Ishikawa (cell line): ENCODE results near the gene SLC2A2.

ENCODE experiments used
- CEBPB ChIP-seq: IDR thresholded peaks from 2 replicates; pipeline ENCODE4 v1.6.1; 2012
- CREB1 ChIP-seq: IDR thresholded peaks from 2 replicates; pipeline ENCODE4 v1.6.1; 2012; ENCODE audit warnings: low read depth
- FOXM1 ChIP-seq: IDR thresholded peaks from 2 replicates; pipeline ENCODE4 v1.6.1; 2012; ENCODE audit warnings: low read depth, borderline replicate concordance
- NFIC ChIP-seq: IDR thresholded peaks from 2 replicates; pipeline ENCODE4 v1.6.1; 2012
- RAD21 ChIP-seq: IDR thresholded peaks from 2 replicates; pipeline ENCODE4 v1.6.1; 2012; ENCODE audit warnings: low read depth
- YY1 ChIP-seq: IDR thresholded peaks from 2 replicates; pipeline ENCODE4 v1.6.1; 2012; ENCODE audit warnings: low read depth
- ZBTB7A ChIP-seq: IDR thresholded peaks from 2 replicates; pipeline ENCODE4 v1.6.1; 2012; ENCODE audit warnings: low read depth
- TF ChIP-seq, protein P1 (sequence below): IDR thresholded peaks from 2 replicates; pipeline ENCODE4 v1.6.1; 2012; ENCODE audit warnings: low read depth, mild to moderate bottlenecking
- TF ChIP-seq, protein P2 (sequence below): IDR thresholded peaks from 2 replicates; pipeline ENCODE4 v1.6.1; 2012

DNA sequence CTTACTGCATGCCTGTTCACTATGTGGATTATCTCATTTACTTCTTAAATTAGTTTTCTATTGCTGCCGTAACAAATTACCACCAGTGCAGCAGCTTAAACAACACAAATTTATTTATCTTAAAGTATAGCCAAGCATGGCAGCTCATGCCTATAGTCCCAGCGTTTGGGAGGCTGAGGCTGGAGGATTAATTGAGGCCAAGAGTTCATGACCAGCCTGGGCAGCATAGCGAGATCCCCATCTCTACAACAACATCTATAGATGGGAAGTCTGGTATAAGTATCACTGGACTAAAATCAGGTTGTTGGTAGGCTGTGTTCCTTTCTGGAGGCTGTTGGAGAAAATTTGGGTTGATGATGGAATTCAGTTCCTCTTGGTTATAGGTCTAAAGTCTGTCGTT lies 5.1 kb downstream of the SLC2A2 start:
- TF ChIP-seq NFIC (no peak), CREB1 (no peak), RAD21 (no peak), CEBPB (no peak), FOXM1 (no peak), YY1 (no peak), ZBTB7A (no peak)
- TF ChIP-seq, protein P1, sequence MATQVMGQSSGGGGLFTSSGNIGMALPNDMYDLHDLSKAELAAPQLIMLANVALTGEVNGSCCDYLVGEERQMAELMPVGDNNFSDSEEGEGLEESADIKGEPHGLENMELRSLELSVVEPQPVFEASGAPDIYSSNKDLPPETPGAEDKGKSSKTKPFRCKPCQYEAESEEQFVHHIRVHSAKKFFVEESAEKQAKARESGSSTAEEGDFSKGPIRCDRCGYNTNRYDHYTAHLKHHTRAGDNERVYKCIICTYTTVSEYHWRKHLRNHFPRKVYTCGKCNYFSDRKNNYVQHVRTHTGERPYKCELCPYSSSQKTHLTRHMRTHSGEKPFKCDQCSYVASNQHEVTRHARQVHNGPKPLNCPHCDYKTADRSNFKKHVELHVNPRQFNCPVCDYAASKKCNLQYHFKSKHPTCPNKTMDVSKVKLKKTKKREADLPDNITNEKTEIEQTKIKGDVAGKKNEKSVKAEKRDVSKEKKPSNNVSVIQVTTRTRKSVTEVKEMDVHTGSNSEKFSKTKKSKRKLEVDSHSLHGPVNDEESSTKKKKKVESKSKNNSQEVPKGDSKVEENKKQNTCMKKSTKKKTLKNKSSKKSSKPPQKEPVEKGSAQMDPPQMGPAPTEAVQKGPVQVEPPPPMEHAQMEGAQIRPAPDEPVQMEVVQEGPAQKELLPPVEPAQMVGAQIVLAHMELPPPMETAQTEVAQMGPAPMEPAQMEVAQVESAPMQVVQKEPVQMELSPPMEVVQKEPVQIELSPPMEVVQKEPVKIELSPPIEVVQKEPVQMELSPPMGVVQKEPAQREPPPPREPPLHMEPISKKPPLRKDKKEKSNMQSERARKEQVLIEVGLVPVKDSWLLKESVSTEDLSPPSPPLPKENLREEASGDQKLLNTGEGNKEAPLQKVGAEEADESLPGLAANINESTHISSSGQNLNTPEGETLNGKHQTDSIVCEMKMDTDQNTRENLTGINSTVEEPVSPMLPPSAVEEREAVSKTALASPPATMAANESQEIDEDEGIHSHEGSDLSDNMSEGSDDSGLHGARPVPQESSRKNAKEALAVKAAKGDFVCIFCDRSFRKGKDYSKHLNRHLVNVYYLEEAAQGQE = no peak
- TF ChIP-seq, protein P2, sequence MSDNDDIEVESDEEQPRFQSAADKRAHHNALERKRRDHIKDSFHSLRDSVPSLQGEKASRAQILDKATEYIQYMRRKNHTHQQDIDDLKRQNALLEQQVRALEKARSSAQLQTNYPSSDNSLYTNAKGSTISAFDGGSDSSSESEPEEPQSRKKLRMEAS = no peak
